DND-41 (cell line): Measurements from ENCODE around the gene PLIN3.

Experiments
- EZH2 ChIP-seq: IDR thresholded peaks from 3 replicates; pipeline ENCODE4 v1.6.1; 2012; ENCODE audit warnings: borderline replicate concordance, low read depth, mild to moderate bottlenecking, moderate library complexity, low read length, inconsistent platforms; ENCODE audit not compliant: severe bottlenecking
- TF ChIP-seq, protein P1 (sequence below): IDR thresholded peaks from 2 replicates; pipeline ENCODE4 v1.5.1; 2012; ENCODE audit warnings: borderline replicate concordance, low read length, moderate library complexity, mild to moderate bottlenecking; ENCODE audit not compliant: poor library complexity, severe bottlenecking; ENCODE audit errors: extremely low read depth

- TF ChIP-seq, protein P1, sequence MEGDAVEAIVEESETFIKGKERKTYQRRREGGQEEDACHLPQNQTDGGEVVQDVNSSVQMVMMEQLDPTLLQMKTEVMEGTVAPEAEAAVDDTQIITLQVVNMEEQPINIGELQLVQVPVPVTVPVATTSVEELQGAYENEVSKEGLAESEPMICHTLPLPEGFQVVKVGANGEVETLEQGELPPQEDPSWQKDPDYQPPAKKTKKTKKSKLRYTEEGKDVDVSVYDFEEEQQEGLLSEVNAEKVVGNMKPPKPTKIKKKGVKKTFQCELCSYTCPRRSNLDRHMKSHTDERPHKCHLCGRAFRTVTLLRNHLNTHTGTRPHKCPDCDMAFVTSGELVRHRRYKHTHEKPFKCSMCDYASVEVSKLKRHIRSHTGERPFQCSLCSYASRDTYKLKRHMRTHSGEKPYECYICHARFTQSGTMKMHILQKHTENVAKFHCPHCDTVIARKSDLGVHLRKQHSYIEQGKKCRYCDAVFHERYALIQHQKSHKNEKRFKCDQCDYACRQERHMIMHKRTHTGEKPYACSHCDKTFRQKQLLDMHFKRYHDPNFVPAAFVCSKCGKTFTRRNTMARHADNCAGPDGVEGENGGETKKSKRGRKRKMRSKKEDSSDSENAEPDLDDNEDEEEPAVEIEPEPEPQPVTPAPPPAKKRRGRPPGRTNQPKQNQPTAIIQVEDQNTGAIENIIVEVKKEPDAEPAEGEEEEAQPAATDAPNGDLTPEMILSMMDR = no peak
- no peak for TF ChIP-seq EZH2
Observed at GRCh38 chr19:4871711-4872110, 4.2 kb upstream of the PLIN3 start.
